ENCODE data around the gene ZBTB21. TPM values are rescaled to one million over a fixed set of nuclear protein-coding genes. Genes with fewer than 3 reads are reported as not detected.

ZBTB21 gene
- total RNA-seq, 2 donors from 2014 or later = 17.3 to 23.1 TPM

DNA sequence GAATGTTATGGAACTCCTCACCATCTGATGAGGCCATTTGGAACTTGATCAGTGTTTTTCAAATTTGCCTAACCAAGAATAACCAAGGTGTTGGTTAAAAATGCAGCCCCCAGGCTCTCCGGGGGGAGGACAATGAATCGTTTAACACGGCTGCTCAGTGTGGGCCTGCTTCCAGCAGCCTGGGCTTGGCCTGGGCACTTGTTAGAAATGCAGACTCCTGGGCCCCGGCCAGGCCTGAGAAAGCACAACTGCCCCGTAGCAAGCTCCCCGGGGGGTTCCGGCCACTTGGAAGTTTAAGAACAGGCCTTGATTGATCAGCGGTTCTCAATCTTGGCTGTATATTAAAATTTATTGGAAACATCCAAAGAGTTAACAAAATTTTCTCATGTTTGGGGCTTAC, 33.5 kb downstream of the ZBTB21 start:
- Mint-ChIP-seq H3K4me1 (peaks cover 1% of the 10 kb centered on the region), H3K27me3 (ENCODE audit: insufficient read depth) (peaks cover 3% of the 10 kb centered on the region), H3K9me3 (peaks cover 8% of the 10 kb centered on the region), H3K36me3 (ENCODE audit: low read depth) (no peaks in the 10 kb centered on the region), H3K4me3 (no peak overlapping the region), H3K27ac (no peak overlapping the region)
- DNase-seq = no peak
- no peaks in the 10 kb centered on the region for H3K4me1 ChIP-seq (ENCODE audit: control insufficient read depth, insufficient read depth, low read length)
- no peaks in the 10 kb centered on the region for H3K27me3 ChIP-seq (ENCODE audit: control insufficient read depth, insufficient read depth, low read length, poor library complexity, severe bottlenecking)
- H3K9ac ChIP-seq (ENCODE audit: extremely low read depth, low read length, poor library complexity, severe bottlenecking) = no peak overlapping the region
- WGBS, 2 experiments (ENCODE audit: insufficient coverage in 1 of 2, insufficient read length in 1 of 2) = 89 to 91% methylated on average over 3 to 8 of the region's 8 CpGs
- H3K27ac ChIP-seq (ENCODE audit: low read depth, low read length) = no peak overlapping the region
- H3K4me3 ChIP-seq (ENCODE audit: low read length) = no peak overlapping the region
- TF ChIP-seq, protein P1, sequence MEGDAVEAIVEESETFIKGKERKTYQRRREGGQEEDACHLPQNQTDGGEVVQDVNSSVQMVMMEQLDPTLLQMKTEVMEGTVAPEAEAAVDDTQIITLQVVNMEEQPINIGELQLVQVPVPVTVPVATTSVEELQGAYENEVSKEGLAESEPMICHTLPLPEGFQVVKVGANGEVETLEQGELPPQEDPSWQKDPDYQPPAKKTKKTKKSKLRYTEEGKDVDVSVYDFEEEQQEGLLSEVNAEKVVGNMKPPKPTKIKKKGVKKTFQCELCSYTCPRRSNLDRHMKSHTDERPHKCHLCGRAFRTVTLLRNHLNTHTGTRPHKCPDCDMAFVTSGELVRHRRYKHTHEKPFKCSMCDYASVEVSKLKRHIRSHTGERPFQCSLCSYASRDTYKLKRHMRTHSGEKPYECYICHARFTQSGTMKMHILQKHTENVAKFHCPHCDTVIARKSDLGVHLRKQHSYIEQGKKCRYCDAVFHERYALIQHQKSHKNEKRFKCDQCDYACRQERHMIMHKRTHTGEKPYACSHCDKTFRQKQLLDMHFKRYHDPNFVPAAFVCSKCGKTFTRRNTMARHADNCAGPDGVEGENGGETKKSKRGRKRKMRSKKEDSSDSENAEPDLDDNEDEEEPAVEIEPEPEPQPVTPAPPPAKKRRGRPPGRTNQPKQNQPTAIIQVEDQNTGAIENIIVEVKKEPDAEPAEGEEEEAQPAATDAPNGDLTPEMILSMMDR (conservative IDR thresholded peaks at IDR 0.05) = no peak
- no peaks in the 10 kb centered on the region for H3K36me3 ChIP-seq (ENCODE audit: control insufficient read depth, insufficient read depth, low read length)
- H3K9me3 ChIP-seq (ENCODE audit: control insufficient read depth, low read length) = peaks cover 9% of the 10 kb centered on the region

DNA sequence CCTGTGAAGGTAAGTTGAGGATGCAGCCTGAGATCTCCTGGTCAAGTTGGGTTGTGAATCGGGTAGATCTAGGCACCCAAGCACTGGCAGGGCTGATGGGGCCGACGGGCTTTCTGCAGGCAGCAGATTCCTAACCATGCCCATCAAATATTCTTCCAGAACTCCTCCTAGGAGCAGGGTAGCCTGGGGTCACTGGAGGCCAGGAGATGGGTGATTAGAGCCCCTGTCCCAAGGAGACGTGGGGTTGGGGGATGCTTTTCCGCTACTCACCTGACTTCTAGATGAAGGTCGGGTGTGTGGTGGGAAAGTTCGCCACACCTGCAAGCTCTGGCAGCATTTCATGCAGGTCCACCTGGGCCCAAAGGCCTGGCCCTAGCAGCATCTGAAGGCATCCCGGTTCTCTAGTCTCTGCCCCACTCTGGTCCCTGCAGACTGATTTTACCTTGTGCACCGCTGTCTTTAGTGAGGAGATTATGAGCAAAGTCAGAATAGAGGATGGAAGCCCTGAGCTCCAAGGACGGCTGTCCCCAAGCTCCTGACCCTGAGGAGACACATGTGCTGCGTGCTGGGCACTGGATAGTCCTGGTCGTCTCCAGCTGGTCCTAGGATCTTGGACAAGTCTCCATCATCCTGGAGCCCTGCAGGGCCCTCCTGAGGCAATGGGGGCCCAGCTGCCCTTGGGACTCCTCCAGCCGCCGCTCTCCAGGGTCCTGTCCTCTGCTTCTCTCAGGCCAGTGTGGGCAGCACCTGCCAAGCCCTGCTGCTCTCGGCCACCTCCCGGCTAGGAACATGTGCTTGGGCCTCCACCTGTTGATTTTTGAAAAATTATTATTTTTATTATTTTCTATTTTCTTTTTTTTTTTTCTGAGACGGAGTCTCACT, 34.5 kb downstream of the ZBTB21 start:
- peaks cover 1% of the 10 kb centered on the region for H3K4me1 Mint-ChIP-seq
- Histone ChIP-seq H3K4me3 (ENCODE audit: low read length) (no peak overlapping the region), H3K27me3 (ENCODE audit: control insufficient read depth, insufficient read depth, low read length, poor library complexity, severe bottlenecking) (no peaks in the 10 kb centered on the region), H3K36me3 (ENCODE audit: control insufficient read depth, insufficient read depth, low read length) (no peaks in the 10 kb centered on the region), H3K27ac (ENCODE audit: low read depth, low read length) (no peak overlapping the region), H3K9me3 (ENCODE audit: control insufficient read depth, low read length) (peaks cover 9% of the 10 kb centered on the region), H3K4me1 (ENCODE audit: control insufficient read depth, insufficient read depth, low read length) (no peaks in the 10 kb centered on the region), H3K9ac (ENCODE audit: extremely low read depth, low read length, poor library complexity, severe bottlenecking) (no peak overlapping the region)
- H3K27me3 Mint-ChIP-seq (ENCODE audit: insufficient read depth) = peaks cover 3% of the 10 kb centered on the region
- peaks cover 8% of the 10 kb centered on the region for H3K9me3 Mint-ChIP-seq
- no peak overlapping the region for H3K4me3 Mint-ChIP-seq
- no peak overlapping the region for H3K27ac Mint-ChIP-seq
- no peaks in the 10 kb centered on the region for H3K36me3 Mint-ChIP-seq (ENCODE audit: low read depth)
- TF ChIP-seq, protein P1 (conservative IDR thresholded peaks at IDR 0.05) = no peak
- peak; percentile 83 for DNase-seq
- 92 to 93% methylated on average over 10 to 17 of the region's 17 CpGs for WGBS, 2 experiments (ENCODE audit: insufficient coverage in 1 of 2, insufficient read length in 1 of 2)

DNA sequence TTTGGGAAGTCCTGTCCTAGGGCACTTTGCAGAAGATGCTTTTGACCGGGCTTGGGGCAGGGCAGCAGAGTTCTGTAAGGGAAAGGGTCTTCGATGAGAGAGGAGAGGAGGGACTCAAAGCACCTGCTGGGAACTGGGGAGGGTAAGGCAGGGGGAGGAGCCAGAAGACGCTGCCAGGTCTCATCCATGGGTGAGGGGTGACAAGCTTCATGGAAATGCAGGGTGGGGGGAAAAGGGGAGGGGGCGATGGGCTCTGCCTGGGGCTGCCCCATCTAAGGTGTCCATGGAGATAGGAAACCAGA, 35.5 kb downstream of the ZBTB21 start:
- Histone ChIP-seq H3K27me3 (ENCODE audit: control insufficient read depth, insufficient read depth, low read length, poor library complexity, severe bottlenecking) (no peaks in the 10 kb centered on the region), H3K9me3 (ENCODE audit: control insufficient read depth, low read length) (peaks cover 6% of the 10 kb centered on the region), H3K36me3 (ENCODE audit: control insufficient read depth, insufficient read depth, low read length) (no peaks in the 10 kb centered on the region), H3K27ac (ENCODE audit: low read depth, low read length) (no peak overlapping the region), H3K4me1 (ENCODE audit: control insufficient read depth, insufficient read depth, low read length) (no peaks in the 10 kb centered on the region), H3K4me3 (ENCODE audit: low read length) (no peak overlapping the region), H3K9ac (ENCODE audit: extremely low read depth, low read length, poor library complexity, severe bottlenecking) (no peak overlapping the region)
- Mint-ChIP-seq H3K9me3 (peaks cover 9% of the 10 kb centered on the region), H3K36me3 (ENCODE audit: low read depth) (no peaks in the 10 kb centered on the region), H3K27ac (no peak overlapping the region), H3K4me3 (no peak overlapping the region), H3K27me3 (ENCODE audit: insufficient read depth) (peaks cover 3% of the 10 kb centered on the region), H3K4me1 (peaks cover 1% of the 10 kb centered on the region)
- DNase-seq = no peak
- TF ChIP-seq, protein P1 (conservative IDR thresholded peaks at IDR 0.05) = no peak
- 89% methylated on average over 4 of the region's 4 CpGs; no CpG with 5 or more reads in 1 of the 2 experiments for WGBS, 2 experiments (ENCODE audit: insufficient coverage in 1 of 2, insufficient read length in 1 of 2)

Measured in endodermal cell (in vitro differentiated cells).